Measurements from ENCODE around the gene ATP6V1B1.

- TF ChIP-seq CTCF (IDR thresholded peaks at IDR 0.05 in 2 of 3, conservative IDR thresholded peaks at IDR 0.05 in 1 of 3; ENCODE audit: control insufficient read depth in 2 of 3, extremely low read depth in 1 of 3, insufficient read depth in 1 of 3, low read depth in 3 of 3, low read length in 3 of 3) (no peak), POLR2A (IDR thresholded peaks at IDR 0.05; ENCODE audit: low read depth, low read length) (no peak), SIX5 (IDR thresholded peaks at IDR 0.05; ENCODE audit: low read depth, low read length, severe bottlenecking) (no peak), ZNF24 (IDR thresholded peaks at IDR 0.05) (no peak), TBL1XR1 (IDR thresholded peaks at IDR 0.05; ENCODE audit: low read depth, low read length) (no peak), NRF1 (conservative IDR thresholded peaks at IDR 0.05; ENCODE audit: low read depth, low read length) (no peak), TAF1 (IDR thresholded peaks at IDR 0.05; ENCODE audit: borderline replicate concordance, low read depth, low read length) (no peak), EGR1 (IDR thresholded peaks at IDR 0.05; ENCODE audit: borderline replicate concordance in 1 of 2, low read depth in 2 of 2, low read length in 2 of 2) (no peak), TARDBP (IDR thresholded peaks at IDR 0.05; ENCODE audit: borderline replicate concordance) (no peak), SIN3A (IDR thresholded peaks at IDR 0.05; ENCODE audit: low read depth, low read length) (no peak), TCF12 (IDR thresholded peaks at IDR 0.05; ENCODE audit: low read depth, low read length) (no peak)
Measured at GRCh38 chr2:70886541-70886987, 49.1 kb upstream of the ATP6V1B1 start.

Measured in GM12878 (cell line).